Smooth muscle cell (in vitro differentiated cells): ENCODE results near the gene GIPC1. TPM values are rescaled to one million over a fixed set of nuclear protein-coding genes. Genes with fewer than 3 reads are reported as not detected.

Experiments
- DNase-seq: peaks from one replicate; lab custom pipeline; 2025; ENCODE audit not compliant: unreplicated experiment; lab: John Stamatoyannopoulos, UW
- H2AFZ ChIP-seq: fragments of 200-600 bp; sonication (generic); 2 replicates; pipeline ENCODE4 v1.6.0; 2016; ENCODE audit warnings: antibody characterized with exemption, low read depth, mild to moderate bottlenecking
- H3F3A ChIP-seq: fragments of 200-600 bp; sonication (generic); 2 replicates; pipeline ENCODE4 v1.6.0; 2017; ENCODE audit warnings: antibody characterized with exemption, low read depth
- H3K27ac ChIP-seq: fragments of 200-600 bp; sonication (generic); 2 replicates; pipeline ENCODE4 v1.5.1; 2016; ENCODE audit warnings: low read depth, mild to moderate bottlenecking
- H3K27me3 ChIP-seq: fragments of 200-600 bp; sonication (generic); 2 replicates; pipeline ENCODE4 v1.6.1; 2016; ENCODE audit warnings: low read depth, mild to moderate bottlenecking
- H3K36me3 ChIP-seq: fragments of 200-600 bp; sonication (generic); 2 replicates; pipeline ENCODE4 v1.5.1; 2016; ENCODE audit warnings: low read depth
- H3K4me1 ChIP-seq: fragments of 200-600 bp; sonication (generic); 2 replicates; pipeline ENCODE4 v1.5.1; 2016; ENCODE audit warnings: low read depth
- H3K4me2 ChIP-seq: fragments of 200-600 bp; sonication (generic); 2 replicates; pipeline ENCODE4 v1.6.0; 2016; ENCODE audit warnings: mild to moderate bottlenecking
- H3K4me3 ChIP-seq: fragments of 200-600 bp; sonication (generic); 2 replicates; pipeline ENCODE4 v1.5.1; 2016; ENCODE audit warnings: mild to moderate bottlenecking
- H3K79me2 ChIP-seq: fragments of 200-600 bp; sonication (generic); 2 replicates; pipeline ENCODE4 v1.6.0; 2016; ENCODE audit warnings: low read depth, mild to moderate bottlenecking
- H3K9ac ChIP-seq: fragments of 200-600 bp; sonication (generic); 2 replicates; pipeline ENCODE4 v1.6.0; 2016; ENCODE audit warnings: low read depth
- H3K9me3 ChIP-seq: fragments of 200-600 bp; sonication (generic); replicated peaks from 2 replicates; pipeline ENCODE4 v1.5.1; 2016; ENCODE audit warnings: low read depth
- H4K20me1 ChIP-seq: fragments of 200-600 bp; sonication (generic); 2 replicates; pipeline ENCODE4 v1.6.0; 2016; ENCODE audit warnings: low read depth
- CTCF ChIP-seq: fragments of 200-600 bp; sonication (generic); IDR thresholded peaks from 2 replicates; pipeline ENCODE4 v1.5.1; 2017; ENCODE audit warnings: borderline replicate concordance, mild to moderate bottlenecking, antibody characterized with exemption; ENCODE audit not compliant: insufficient read depth, poor library complexity, severe bottlenecking
- WGBS: methylation state at CpG from one replicate; pipeline ENCODE4 v1.1.7; 2016; ENCODE audit warnings: low lambda C conversion rate; 5-methylcytosine and 5-hydroxymethylcytosine counted together
- polyA plus RNA-seq: library from polyadenylated mRNA; unstranded; fragments of >200 nt; fragmentation: Nextera tagmentation; extraction: Ambion mirVana; gene quantifications from 2 replicates; pipeline ENCODE4 v1.2.1, GENCODE V29; 2016
- total RNA-seq: library from RNA; depleted of rRNA; stranded (reverse); fragments of >200 nt; gene quantifications from 2 replicates; pipeline ENCODE4 v1.2.3, GENCODE V29; 2014

GIPC1 gene
- total and polyA plus RNA-seq, 2 experiments from 2014 or later = 73.0 to 142 TPM

GRCh38 chr19:14502334-14503092 is 6.6 kb upstream of the GIPC1 start:
- Histone ChIP-seq H3K27ac (no peak overlapping the region), H2AFZ (no peak overlapping the region), H3K9ac (no peak overlapping the region), H3K9me3 (no peaks in the 10 kb centered on the region), H4K20me1 (no peaks in the 10 kb centered on the region), H3F3A (peaks cover 10% of the 10 kb centered on the region), H3K4me2 (no peak overlapping the region), H3K36me3 (no peaks in the 10 kb centered on the region), H3K4me3 (no peak overlapping the region), H3K4me1 (no peaks in the 10 kb centered on the region), H3K27me3 (no peaks in the 10 kb centered on the region), H3K79me2 (no peaks in the 10 kb centered on the region)
- TF ChIP-seq CTCF = no peak
- 78% methylated on average over 11 of the region's 11 CpGs for WGBS
- DNase-seq = no peak

DNA sequence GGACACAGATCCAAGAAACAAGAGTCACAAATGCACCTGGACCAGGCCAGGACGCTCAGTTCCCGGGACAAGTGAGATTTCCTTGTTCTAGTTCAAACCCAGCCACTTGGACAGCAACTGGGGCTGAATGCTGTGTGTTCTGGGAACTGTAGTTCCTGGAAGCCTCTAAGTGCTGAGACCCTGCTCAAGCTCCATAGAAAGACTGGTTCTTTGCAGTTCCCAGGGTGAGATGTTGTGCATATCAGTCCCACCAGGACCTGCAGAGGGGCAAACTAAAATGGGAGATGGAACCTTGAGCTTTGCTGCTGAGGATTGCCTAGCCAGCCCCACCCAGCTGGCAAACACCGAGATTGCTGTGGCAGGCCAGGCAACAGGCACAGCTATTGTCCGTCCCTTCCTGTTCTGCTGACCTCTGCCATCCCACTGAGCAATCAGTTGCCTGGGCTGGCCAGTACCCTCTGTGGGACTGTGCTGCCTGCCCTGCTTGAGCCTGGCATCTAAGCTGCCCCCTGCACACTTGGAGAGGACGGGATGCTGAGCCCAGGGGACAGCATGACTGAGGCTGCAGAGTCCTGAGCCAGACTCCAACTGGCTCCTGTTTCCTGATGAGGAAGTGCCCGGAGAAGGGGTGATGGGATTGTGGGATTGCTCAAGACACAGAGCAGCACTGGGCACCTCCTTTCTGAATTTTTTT is 1.4 kb upstream of the GIPC1 start:
- H3K27me3 ChIP-seq = no peaks in the 10 kb centered on the region
- no peak for TF ChIP-seq CTCF
- 87% methylated on average over 6 of the region's 6 CpGs for WGBS
- H3K4me3 ChIP-seq = no peak overlapping the region
- H3F3A ChIP-seq = no peaks in the 10 kb centered on the region
- peaks cover 14% of the 10 kb centered on the region for H3K4me1 ChIP-seq
- DNase-seq = no peak
- no peak overlapping the region for H3K9ac ChIP-seq
- peaks cover 23% of the 10 kb centered on the region for H4K20me1 ChIP-seq
- H3K27ac ChIP-seq = no peak overlapping the region
- H3K79me2 ChIP-seq = peaks cover 34% of the 10 kb centered on the region
- H3K9me3 ChIP-seq = no peaks in the 10 kb centered on the region
- H3K36me3 ChIP-seq = no peaks in the 10 kb centered on the region
- no peak overlapping the region for H3K4me2 ChIP-seq
- H2AFZ ChIP-seq = peak overlapping the region; percentile 33

DNA sequence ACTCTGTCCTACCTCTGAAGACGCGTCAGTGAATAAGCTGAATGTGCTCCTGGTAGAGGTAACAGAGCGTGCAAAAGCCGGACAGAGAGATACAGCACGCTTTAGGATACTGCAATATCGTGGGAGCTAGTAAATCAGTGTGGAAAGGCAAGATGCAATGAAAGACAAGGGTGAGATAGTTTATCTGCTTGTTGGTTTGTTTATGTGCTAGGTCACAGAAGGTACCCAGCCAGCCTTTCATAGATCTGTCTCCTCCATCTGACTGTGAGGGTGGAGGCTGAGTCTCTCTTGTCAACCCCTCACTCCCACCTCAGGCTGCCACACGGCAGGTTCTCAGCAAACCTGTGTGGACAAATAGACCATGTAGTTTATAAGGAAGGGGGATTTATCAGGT is 904 bp upstream of the GIPC1 start:
- TF ChIP-seq CTCF = no peak
- H2AFZ ChIP-seq = peak overlapping the region; percentile 33
- H3K36me3 ChIP-seq = no peaks in the 10 kb centered on the region
- peaks cover 14% of the 10 kb centered on the region for H3K4me1 ChIP-seq
- peaks cover 39% of the 10 kb centered on the region for H3K79me2 ChIP-seq
- H3K4me3 ChIP-seq = no peak overlapping the region
- peaks cover 29% of the 10 kb centered on the region for H4K20me1 ChIP-seq
- H3K27me3 ChIP-seq = no peaks in the 10 kb centered on the region
- WGBS = 90% methylated on average over 7 of the region's 7 CpGs
- H3K9ac ChIP-seq = no peak overlapping the region
- no peak overlapping the region for H3K27ac ChIP-seq
- no peaks in the 10 kb centered on the region for H3F3A ChIP-seq
- H3K4me2 ChIP-seq = peak overlapping the region; percentile 63
- no peak for DNase-seq
- H3K9me3 ChIP-seq = no peaks in the 10 kb centered on the region
